Suppressor macrophage (primary cell): ENCODE data around the gene CAMK4.
"Not testable (repeated sequence)": the region's sequence is repeated elsewhere in the genome, so short reads cannot be mapped to it uniquely, and the experiment has no call there.

Source experiments
- DNase-seq, 4 experiments: peaks; one replicate each; pipeline ENCODE4 v3.0.0-alpha.2; 2020 to 2022

The CAMK4 gene

DNA sequence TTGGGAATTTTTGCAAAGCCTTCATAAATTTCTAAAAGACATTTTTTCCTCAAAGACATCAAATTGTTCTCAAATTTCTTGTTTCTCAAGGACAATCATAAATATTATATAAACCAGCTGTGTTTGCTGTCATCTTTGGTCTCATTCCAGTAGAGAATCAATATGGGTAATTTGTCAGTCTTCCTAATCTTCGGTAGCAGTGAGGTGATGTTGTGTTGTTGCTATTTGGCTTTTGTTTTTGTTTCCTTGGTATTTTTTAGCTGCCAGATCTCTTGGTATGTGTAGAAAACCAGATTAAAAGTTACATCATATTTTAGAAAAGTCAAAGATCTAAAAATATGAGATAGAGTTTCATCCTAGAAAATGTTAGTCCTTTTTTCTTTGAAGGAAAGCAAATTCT, 87.5 kb downstream of the CAMK4 start:
- no peak for DNase-seq

GRCh38 chr5:111313017-111313724, 89.0 kb downstream of the CAMK4 start:
- no peak for DNase-seq

GRCh38 chr5:111320953-111321352, 96.8 kb downstream of the CAMK4 start:
- no peak for DNase-seq

GRCh38 chr5:111321376-111321775, 97.2 kb downstream of the CAMK4 start:
- DNase-seq = no peak

- no peak for DNase-seq
Observed at GRCh38 chr5:111326551-111326950, 102.4 kb downstream of the CAMK4 start.

DNA sequence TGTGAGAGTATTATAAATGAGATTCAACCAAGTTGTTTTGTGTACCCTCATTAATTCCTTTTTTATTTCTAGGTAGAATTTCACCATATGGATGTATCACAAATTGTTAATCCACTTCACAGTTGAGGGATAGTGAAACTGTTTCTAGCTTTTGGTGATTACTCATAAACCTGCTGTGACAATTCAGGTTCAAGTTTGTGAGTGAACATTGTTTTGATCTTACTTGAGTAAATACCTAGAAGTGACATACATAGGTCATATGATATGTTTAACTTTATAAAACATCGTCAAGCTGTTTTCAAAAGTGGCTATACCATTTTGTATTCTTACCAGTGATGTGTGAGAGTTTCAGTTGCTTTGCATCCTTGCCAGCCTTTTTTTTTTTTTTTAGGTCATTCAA, 112.9 kb downstream of the CAMK4 start:
- DNase-seq = no peak

DNA sequence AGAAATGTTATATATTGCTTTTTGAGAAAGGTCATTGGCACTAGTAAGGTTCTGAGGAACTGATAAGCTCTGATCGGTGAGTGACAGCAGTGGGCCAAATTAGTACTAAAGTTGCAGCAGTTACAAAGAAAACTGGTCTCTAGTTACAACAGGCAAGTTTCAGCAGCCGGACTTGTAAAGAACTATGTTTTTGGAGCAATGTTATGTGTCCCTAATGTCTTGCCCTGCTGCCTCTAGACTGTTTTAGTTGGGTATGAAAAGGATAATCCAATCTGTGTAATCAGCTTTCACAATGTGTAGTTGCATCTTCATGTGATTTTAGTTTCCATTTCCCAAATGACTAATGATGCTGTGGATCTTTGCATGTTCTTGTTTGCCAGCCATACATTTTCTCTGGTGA, 113.5 kb downstream of the CAMK4 start:
- no peak for DNase-seq

GRCh38 chr5:111345731-111346130, 121.5 kb downstream of the CAMK4 start:
- no peak for DNase-seq

GRCh38 chr5:111347021-111347420, 122.8 kb downstream of the CAMK4 start:
- DNase-seq = no peak

DNA sequence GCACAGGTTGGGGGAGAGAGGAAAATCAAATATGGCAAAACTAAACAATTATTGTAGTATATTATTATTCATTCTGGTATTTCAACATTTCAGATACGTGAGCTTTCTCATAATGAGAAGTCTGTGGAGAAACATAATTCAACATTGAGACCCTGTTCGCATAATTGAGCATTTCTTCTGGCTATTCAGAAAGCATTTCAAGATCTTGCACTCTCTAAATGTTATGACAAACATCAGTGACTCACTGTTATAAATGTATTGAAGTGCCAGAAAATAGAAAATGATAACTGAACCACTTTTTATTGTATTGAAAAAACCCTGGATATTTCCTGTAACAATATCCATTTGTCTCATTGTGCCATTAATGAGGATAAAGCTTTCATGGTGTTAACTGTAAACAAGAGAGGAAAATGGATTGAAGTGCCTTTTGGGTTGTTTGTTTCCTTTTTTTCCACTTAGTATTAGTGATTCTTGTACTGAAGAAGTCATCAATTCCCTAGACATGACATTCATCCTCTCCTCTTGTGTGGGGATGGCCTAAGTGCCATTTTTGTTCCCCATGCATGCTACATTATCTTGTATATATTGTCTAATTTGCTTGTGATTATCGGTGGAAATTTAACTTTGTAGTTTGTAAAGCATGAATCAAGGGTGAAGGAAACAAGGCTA, 124.6 kb downstream of the CAMK4 start:
- DNase-seq = no peak

- DNase-seq = no peak
Observed at GRCh38 chr5:111349429-111349828, 125.2 kb downstream of the CAMK4 start.

DNA sequence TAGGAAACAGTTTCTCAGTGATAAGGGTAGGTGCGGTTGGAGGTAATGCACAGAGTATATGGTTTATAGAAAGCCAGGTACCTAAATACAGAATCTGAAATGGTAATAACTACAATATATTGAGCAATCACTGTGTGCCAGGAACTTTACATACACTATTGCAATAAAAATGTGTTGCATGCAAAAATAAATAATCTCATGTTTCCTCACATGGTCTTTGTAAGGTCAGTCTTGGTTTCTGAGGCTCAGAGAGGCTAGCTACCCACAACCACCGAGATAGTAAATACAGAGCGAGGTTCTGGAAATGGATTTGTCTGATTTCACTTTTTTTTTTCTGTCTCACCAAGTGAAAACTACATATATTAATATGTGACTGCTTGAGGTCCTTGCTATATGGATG, 128.9 kb downstream of the CAMK4 start:
- no peak for DNase-seq

- DNase-seq = not testable (repeated sequence)
Observed at GRCh38 chr5:111358726-111359125, 134.5 kb downstream of the CAMK4 start.

GRCh38 chr5:111360173-111360572, 136.0 kb downstream of the CAMK4 start:
- DNase-seq = no peak

DNA sequence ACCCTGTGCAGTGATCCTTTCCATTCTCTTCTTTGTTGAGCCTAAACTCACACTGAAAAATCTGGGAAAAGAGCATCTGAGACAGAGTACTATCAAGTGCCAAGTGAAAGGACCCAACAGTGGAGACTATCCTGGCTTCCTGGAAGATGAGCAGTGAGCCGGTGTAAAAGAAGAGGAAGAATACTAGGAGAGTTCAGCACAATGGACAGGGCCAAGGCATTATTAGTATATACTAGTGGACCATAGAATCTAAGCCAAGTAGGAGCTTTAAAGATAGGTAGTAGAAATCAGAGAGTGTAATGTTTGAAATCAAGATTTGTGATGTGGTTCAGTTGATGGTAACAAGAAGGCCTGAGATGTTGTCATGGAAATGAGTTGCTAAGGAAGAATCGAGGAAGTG, 140.8 kb downstream of the CAMK4 start:
- DNase-seq = no peak

DNA sequence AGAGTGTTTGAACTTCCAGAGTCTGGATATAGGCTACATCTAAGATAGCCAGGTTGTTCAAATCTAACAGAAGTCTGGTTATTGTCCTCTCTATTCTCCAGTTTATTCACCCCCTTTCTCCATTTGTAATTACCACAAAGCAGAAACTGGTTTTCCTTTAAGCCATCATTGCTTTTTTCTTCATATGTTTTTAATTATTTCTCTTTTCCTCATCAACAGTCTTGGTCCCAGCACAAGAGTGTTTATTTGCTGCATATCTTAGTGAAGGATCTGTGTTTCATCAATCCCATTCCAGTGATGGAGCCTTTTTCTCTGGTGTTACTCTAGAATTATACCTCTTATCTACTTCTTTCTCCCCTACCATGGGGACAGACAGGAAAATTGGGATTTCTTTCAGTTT, 142.2 kb downstream of the CAMK4 start:
- no peak for DNase-seq

- DNase-seq = no peak
Observed at GRCh38 chr5:111367115-111367514, 142.9 kb downstream of the CAMK4 start.

- DNase-seq = no peak
Observed at GRCh38 chr5:111372799-111373198, 148.6 kb downstream of the CAMK4 start.

GRCh38 chr5:111374380-111374779, 150.2 kb downstream of the CAMK4 start:
- DNase-seq = no peak

DNA sequence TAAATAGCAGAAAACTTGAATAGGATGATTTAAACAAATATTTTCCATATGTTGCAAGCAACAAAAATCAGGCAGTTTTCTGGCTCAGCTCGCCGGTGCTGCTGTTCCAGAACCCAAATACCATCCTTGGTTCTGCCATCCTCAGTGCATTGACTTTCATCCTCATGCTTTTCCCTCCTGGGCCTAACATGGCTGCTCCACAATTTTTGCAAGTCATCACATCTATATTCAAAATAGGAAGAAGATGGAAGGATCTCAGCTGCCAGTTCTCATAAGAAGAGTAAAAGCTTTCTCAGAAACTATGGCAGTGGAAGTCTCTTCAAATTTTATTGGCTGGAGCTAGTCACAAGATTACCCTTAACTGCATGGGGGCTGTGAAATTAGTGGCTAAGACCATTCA, 151.5 kb downstream of the CAMK4 start:
- DNase-seq = no peak

DNA sequence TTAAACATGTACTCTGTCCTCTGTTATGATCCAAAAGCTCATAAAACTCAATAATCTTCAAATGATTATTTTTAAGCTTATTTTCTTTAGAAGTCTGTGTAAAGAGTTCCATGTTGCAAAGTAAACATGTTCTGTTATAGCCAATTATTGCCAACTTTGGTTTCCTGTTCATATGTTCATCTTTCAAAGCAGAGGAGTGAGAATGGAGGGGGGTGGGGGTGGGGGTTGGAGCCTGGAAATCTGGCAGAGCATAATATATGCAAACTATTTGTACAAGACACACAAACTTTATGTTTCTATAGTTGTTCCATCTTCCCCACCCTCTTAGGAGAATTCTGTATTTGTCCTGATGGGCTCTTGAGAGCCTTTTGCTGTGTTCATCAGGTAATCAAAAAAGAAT, 153.1 kb downstream of the CAMK4 start:
- no peak for DNase-seq

DNA sequence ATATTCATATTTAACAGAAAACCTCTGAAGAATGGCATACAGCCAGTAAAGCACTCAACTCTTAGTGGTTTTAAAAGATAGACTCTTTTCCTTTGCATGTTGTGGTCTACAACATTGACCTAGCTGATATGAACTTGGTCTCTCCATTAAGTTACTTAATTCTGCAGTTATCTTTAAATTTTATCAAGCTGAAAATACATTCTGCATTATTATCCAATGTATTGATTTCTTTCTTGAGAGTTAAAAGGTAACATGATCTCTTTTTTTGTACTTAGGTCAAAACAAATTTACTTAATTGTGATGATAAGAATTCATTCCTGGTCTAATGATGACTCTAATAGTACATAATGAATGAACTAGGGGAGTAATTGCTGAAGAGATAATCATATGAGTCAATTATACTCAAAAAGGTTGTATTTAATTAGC, 155.2 kb downstream of the CAMK4 start:
- no peak for DNase-seq

DNA sequence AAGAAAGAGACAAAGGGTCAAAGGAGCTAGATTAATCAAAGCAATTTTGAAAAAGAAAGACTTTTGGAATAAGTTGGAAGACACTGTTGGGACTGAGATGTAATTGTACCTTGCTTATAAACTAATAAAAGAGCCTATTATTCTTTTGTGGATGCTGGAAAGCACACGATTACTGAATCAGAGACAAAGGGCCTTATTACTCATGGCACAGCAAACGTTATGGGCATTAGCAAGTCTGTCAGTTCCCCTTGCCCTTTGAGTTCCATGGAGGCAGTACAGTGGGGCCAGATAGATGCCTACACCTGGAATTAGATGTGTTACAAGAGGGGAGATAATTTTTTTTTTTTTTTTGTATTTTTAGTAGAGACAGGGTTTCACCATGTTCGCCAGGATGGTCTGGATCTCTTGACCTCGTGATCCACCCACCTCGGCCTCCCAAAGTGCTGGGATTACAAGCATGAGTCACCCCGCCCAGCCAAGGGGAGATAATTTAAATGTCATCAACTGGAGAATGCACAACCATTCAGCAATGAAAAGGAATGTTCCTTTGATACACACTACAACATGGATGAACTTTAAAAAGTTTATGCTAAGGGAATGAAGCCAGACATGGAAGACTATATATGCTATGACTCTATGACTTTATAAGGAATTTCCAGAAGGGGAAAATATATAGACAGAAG, 159.2 kb downstream of the CAMK4 start:
- no peak for DNase-seq

DNA sequence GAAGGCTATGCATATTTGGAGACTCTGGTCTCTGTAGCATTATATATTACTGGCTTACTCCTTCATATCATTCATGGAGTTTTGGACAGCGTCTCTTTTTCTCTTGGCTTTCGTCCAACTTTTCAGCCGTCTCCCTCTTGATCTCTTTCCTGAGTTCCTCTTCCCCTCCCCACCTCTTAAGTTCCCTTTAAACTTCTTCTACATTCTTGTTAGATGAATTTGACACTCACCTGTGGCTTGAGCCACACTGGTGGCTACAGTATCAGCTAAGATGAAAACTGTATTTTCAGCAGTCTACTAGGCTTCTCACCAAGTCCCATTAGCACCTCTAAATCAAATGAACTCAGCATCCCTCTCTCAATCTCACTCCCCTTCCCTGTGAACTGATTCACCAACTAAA, 160.0 kb downstream of the CAMK4 start:
- DNase-seq = peak in 1 of 4 experiments; percentile 17
